Measurements from ENCODE around the gene GSC. TPM values are rescaled to one million over a fixed set of nuclear protein-coding genes. Genes with fewer than 3 reads are reported as not detected.
"Not testable (repeated sequence)": the region's sequence is repeated elsewhere in the genome, so short reads cannot be mapped to it uniquely, and the experiment has no call there.

Gene GSC
- 1 to 10 TPM in 1 of 2 donors, under 1 TPM in 1; 0.55 to 1.3 TPM for total RNA-seq
- not detected for polyA plus RNA-seq
- long read RNA-seq, donor 1, partial matches to known transcripts, result 0 of 1 reads
- long read RNA-seq, donor 1, other reads (novel, unspliced or antisense), result 0 of 1 reads
- long read RNA-seq, donor 2, result 0 reads

GRCh38 chr14:94769391-94770250, at the start of gene GSC:
TSS of gene GSC (minus strand) at chr14:94770113. CDS start at chr14:94770015, 98 bp downstream.
- Histone ChIP-seq H3K36me3 (ENCODE audit: control insufficient read depth in 1 of 2, insufficient read depth in 2 of 2, low read length in 1 of 2) (no peaks in the 10 kb centered on the region), H3K4me1 (ENCODE audit: control insufficient read depth in 1 of 2, insufficient read depth in 2 of 2, low read length in 2 of 2) (no peaks in the 10 kb centered on the region), H3K27me3 (ENCODE audit: control insufficient read depth in 1 of 2, insufficient read depth in 2 of 2, low read length in 1 of 2) (peaks cover 0 to 3% of the 10 kb centered on the region in 2 donors), H3K4me3 (ENCODE audit: low read length in 2 of 2) (peak within 1 kb of the TSS; percentile 14 to 57), H3K27ac (ENCODE audit: low read depth in 1 of 2, low read length in 2 of 2) (no peak within 1 kb of the TSS), H3K9me3 (ENCODE audit: control insufficient read depth, low read length) (no peaks in the 10 kb centered on the region)
- peak; percentile 50 to 82 for DNase-seq
- intact Hi-C loops (cut with DNase I), result no loop called here
- ATAC-seq (ENCODE audit: low FRiP score), result peak; percentile 53
- 1% methylated on average over 67 to 96 of the region's 96 CpGs for WGBS, 2 donors

GRCh38 chr14:94819531-94819930, 49.6 kb upstream of the GSC start:
- no peak for DNase-seq

GRCh38 chr14:94816113-94816512, 46.2 kb upstream of the GSC start:
- ATAC-seq (ENCODE audit: low FRiP score), result no peak
- Histone ChIP-seq H3K4me1 (ENCODE audit: control insufficient read depth in 1 of 2, insufficient read depth in 2 of 2, low read length in 2 of 2) (no peaks in the 10 kb centered on the region), H3K27me3 (ENCODE audit: control insufficient read depth in 1 of 2, insufficient read depth in 2 of 2, low read length in 1 of 2) (no peaks in the 10 kb centered on the region), H3K9me3 (ENCODE audit: control insufficient read depth, low read length) (no peaks in the 10 kb centered on the region), H3K27ac (ENCODE audit: low read depth in 1 of 2, low read length in 2 of 2) (no peak overlapping the region), H3K36me3 (ENCODE audit: control insufficient read depth in 1 of 2, insufficient read depth in 2 of 2, low read length in 1 of 2) (no peaks in the 10 kb centered on the region), H3K4me3 (ENCODE audit: low read length in 2 of 2) (no peak overlapping the region)
- WGBS, 2 donors, result 33 to 47% methylated on average over 6 of the region's 6 CpGs
- DNase-seq, result no peak
- intact Hi-C loops (cut with DNase I), result no loop called here

More at GRCh38 chr14:94819531-94819930, 49.6 kb upstream of the GSC start:
- Histone ChIP-seq H3K4me1 (ENCODE audit: control insufficient read depth in 1 of 2, insufficient read depth in 2 of 2, low read length in 2 of 2) (no peaks in the 10 kb centered on the region), H3K9me3 (ENCODE audit: control insufficient read depth, low read length) (no peaks in the 10 kb centered on the region), H3K4me3 (ENCODE audit: low read length in 2 of 2) (no peak overlapping the region), H3K27me3 (ENCODE audit: control insufficient read depth in 1 of 2, insufficient read depth in 2 of 2, low read length in 1 of 2) (no peaks in the 10 kb centered on the region), H3K36me3 (ENCODE audit: control insufficient read depth in 1 of 2, insufficient read depth in 2 of 2, low read length in 1 of 2) (no peaks in the 10 kb centered on the region), H3K27ac (ENCODE audit: low read depth in 1 of 2, low read length in 2 of 2) (no peak overlapping the region)
- 54 to 57% methylated on average over 3 of the region's 3 CpGs for WGBS, 2 donors
- no peak for ATAC-seq (ENCODE audit: low FRiP score)
- intact Hi-C loops (cut with DNase I), result loop anchor here in 1 of 2 donors (2.0 kb wide), 1 partner anchor 65 kb away; no protein-coding TSS in a partner anchor

- no peaks in the 10 kb centered on the region for H3K27me3 ChIP-seq (ENCODE audit: control insufficient read depth in 1 of 2, insufficient read depth in 2 of 2, low read length in 1 of 2)
- no peaks in the 10 kb centered on the region for H3K9me3 ChIP-seq (ENCODE audit: control insufficient read depth, low read length)
- H3K27ac ChIP-seq (ENCODE audit: low read depth in 1 of 2, low read length in 2 of 2), result peak overlapping the region in 1 of 2 donors; percentile 30
- no peaks in the 10 kb centered on the region for H3K4me1 ChIP-seq (ENCODE audit: control insufficient read depth in 1 of 2, insufficient read depth in 2 of 2, low read length in 2 of 2)
- DNase-seq (peak in 1 of 2 donors; percentile 59), ATAC-seq (ENCODE audit: low FRiP score) (no peak)
- H3K4me3 ChIP-seq (ENCODE audit: low read length in 2 of 2), result no peak overlapping the region
- 7 to 9% methylated on average over 5 of the region's 5 CpGs for WGBS, 2 donors
- intact Hi-C loops (cut with DNase I), result no loop called here
- H3K36me3 ChIP-seq (ENCODE audit: control insufficient read depth in 1 of 2, insufficient read depth in 2 of 2, low read length in 1 of 2), result no peaks in the 10 kb centered on the region
These were observed 35.9 kb upstream of the GSC start for GRCh38 chr14:94805680-94806288.

GRCh38 chr14:94801225-94801624, 31.3 kb upstream of the GSC start:
- no peak for DNase-seq
- intact Hi-C loops (cut with DNase I), result no loop called here
- H3K4me3 ChIP-seq (ENCODE audit: low read length in 2 of 2), result no peak overlapping the region
- no peaks in the 10 kb centered on the region for H3K4me1 ChIP-seq (ENCODE audit: control insufficient read depth in 1 of 2, insufficient read depth in 2 of 2, low read length in 2 of 2)
- H3K27ac ChIP-seq (ENCODE audit: low read depth in 1 of 2, low read length in 2 of 2), result no peak overlapping the region
- H3K27me3 ChIP-seq (ENCODE audit: control insufficient read depth in 1 of 2, insufficient read depth in 2 of 2, low read length in 1 of 2), result no peaks in the 10 kb centered on the region
- ATAC-seq (ENCODE audit: low FRiP score), result no peak
- H3K9me3 ChIP-seq (ENCODE audit: control insufficient read depth, low read length), result no peaks in the 10 kb centered on the region
- H3K36me3 ChIP-seq (ENCODE audit: control insufficient read depth in 1 of 2, insufficient read depth in 2 of 2, low read length in 1 of 2), result no peaks in the 10 kb centered on the region
- WGBS, 2 donors, result 90 to 91% methylated on average over 8 of the region's 8 CpGs

- intact Hi-C loops (cut with DNase I); H3K9me3 ChIP-seq (ENCODE audit: control insufficient read depth, low read length); DNase-seq; H3K36me3 ChIP-seq (ENCODE audit: control insufficient read depth in 1 of 2, insufficient read depth in 2 of 2, low read length in 1 of 2); H3K27me3 ChIP-seq (ENCODE audit: control insufficient read depth in 1 of 2, insufficient read depth in 2 of 2, low read length in 1 of 2); H3K4me3 ChIP-seq (ENCODE audit: low read length in 2 of 2); H3K27ac ChIP-seq (ENCODE audit: low read depth in 1 of 2, low read length in 2 of 2); ATAC-seq (ENCODE audit: low FRiP score); H3K4me1 ChIP-seq (ENCODE audit: control insufficient read depth in 1 of 2, insufficient read depth in 2 of 2, low read length in 2 of 2): not testable (repeated sequence)
- WGBS, 2 donors, result 80 to 85% methylated on average over 9 of the region's 9 CpGs
These were observed 30.9 kb upstream of the GSC start for GRCh38 chr14:94800764-94801163.

DNA sequence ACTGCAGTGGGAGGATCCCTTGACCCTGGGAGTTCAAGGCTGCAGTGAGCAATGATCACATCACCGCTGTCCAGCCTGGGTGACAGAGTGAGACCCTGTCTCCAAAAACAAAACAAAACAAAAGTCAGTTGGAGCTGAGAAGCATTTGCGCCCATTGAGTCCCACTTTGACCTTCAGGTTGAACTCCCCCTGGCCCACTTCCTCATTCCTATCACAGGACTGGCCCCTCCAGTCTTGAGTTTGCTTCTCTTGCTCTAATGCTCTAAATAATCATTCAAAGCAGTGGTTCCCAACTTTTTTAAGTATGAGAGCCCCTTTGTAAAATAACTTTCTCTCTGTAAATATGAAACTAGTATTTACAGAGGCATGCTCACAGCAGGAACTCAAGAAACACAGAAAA, 28.0 kb upstream of the GSC start:
- H3K27me3 ChIP-seq (ENCODE audit: control insufficient read depth in 1 of 2, insufficient read depth in 2 of 2, low read length in 1 of 2), result no peaks in the 10 kb centered on the region
- 85 to 91% methylated on average over 2 of the region's 2 CpGs for WGBS, 2 donors
- no peak overlapping the region for H3K27ac ChIP-seq (ENCODE audit: low read depth in 1 of 2, low read length in 2 of 2)
- no peak for ATAC-seq (ENCODE audit: low FRiP score)
- no peaks in the 10 kb centered on the region for H3K36me3 ChIP-seq (ENCODE audit: control insufficient read depth in 1 of 2, insufficient read depth in 2 of 2, low read length in 1 of 2)
- H3K4me3 ChIP-seq (ENCODE audit: low read length in 2 of 2), result no peak overlapping the region
- H3K9me3 ChIP-seq (ENCODE audit: control insufficient read depth, low read length), result no peaks in the 10 kb centered on the region
- intact Hi-C loops (cut with DNase I), result no loop called here
- H3K4me1 ChIP-seq (ENCODE audit: control insufficient read depth in 1 of 2, insufficient read depth in 2 of 2, low read length in 2 of 2), result no peaks in the 10 kb centered on the region
- no peak for DNase-seq

DNA sequence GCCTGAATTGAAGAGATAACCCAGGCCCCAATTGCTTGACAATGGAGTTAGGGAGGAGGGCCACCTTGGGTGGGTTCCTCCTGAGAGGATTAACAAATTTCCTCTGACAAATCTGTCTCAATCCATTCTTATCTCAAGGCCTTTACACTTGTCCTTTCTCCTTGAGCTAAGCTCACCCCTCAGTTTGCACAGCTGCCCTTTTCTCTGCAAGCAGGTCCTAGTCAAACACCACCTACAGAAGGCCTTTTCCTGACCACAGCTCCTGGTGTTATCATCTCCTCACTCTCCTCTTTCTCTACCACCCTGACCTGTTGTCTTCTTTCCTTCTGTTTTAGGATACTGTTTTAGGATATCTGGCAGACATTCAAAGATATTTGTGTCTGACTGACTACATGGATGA, 26.4 kb upstream of the GSC start:
- no peaks in the 10 kb centered on the region for H3K27me3 ChIP-seq (ENCODE audit: control insufficient read depth in 1 of 2, insufficient read depth in 2 of 2, low read length in 1 of 2)
- H3K27ac ChIP-seq (ENCODE audit: low read depth in 1 of 2, low read length in 2 of 2), result no peak overlapping the region
- ATAC-seq (ENCODE audit: low FRiP score) (no peak), DNase-seq (no peak)
- H3K36me3 ChIP-seq (ENCODE audit: control insufficient read depth in 1 of 2, insufficient read depth in 2 of 2, low read length in 1 of 2), result no peaks in the 10 kb centered on the region
- no peaks in the 10 kb centered on the region for H3K9me3 ChIP-seq (ENCODE audit: control insufficient read depth, low read length)
- intact Hi-C loops (cut with DNase I), result no loop called here
- no peaks in the 10 kb centered on the region for H3K4me1 ChIP-seq (ENCODE audit: control insufficient read depth in 1 of 2, insufficient read depth in 2 of 2, low read length in 2 of 2)
- no peak overlapping the region for H3K4me3 ChIP-seq (ENCODE audit: low read length in 2 of 2)
